Peyer's patch (tissue), 4 donors: ENCODE data around the gene WSB2.

Experiments used
- POLR2A ChIP-seq, 2 donors: fragments of 450-650 bp; IDR thresholded peaks; one replicate each; pipeline ENCODE4 v1.5.1; 2017; ENCODE audit warnings: antibody characterized with exemption in 2 of 2, mild to moderate bottlenecking in 2 of 2, moderate library complexity in 2 of 2
- TF ChIP-seq, protein P1 (sequence below), 6 experiments: fragments of 450-650 bp in 4 of 6; fragments of 200-600 bp in 2 of 6; sonication (generic) in 1 of 6; IDR thresholded peaks; one replicate each; pipeline ENCODE4 v1.5.1; 2017 to 2019; ENCODE audit warnings: antibody characterized with exemption in 6 of 6, mild to moderate bottlenecking in 3 of 6, moderate library complexity in 1 of 6

DNA sequence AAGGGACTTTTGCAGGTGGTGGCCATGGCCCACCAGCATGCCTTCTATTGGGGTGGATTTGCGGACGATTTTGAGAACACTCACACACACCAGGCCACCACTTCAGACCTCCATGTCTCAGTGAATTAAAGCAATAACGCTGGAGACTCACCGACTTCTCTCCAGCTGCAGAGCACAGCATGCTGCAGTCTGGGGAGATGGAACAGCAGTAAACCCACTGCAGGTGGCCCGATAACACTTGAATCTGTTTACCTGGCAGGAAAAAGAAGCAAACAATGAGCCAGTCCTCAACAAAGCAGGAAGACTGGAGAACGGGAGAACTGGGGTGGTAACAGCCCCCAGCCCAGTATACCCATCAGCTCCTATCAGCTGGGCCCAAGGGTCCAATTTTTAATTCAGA is 22.8 kb downstream of the WSB2 start:
- TF ChIP-seq, protein P1, sequence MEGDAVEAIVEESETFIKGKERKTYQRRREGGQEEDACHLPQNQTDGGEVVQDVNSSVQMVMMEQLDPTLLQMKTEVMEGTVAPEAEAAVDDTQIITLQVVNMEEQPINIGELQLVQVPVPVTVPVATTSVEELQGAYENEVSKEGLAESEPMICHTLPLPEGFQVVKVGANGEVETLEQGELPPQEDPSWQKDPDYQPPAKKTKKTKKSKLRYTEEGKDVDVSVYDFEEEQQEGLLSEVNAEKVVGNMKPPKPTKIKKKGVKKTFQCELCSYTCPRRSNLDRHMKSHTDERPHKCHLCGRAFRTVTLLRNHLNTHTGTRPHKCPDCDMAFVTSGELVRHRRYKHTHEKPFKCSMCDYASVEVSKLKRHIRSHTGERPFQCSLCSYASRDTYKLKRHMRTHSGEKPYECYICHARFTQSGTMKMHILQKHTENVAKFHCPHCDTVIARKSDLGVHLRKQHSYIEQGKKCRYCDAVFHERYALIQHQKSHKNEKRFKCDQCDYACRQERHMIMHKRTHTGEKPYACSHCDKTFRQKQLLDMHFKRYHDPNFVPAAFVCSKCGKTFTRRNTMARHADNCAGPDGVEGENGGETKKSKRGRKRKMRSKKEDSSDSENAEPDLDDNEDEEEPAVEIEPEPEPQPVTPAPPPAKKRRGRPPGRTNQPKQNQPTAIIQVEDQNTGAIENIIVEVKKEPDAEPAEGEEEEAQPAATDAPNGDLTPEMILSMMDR (IDR thresholded peaks at IDR 0.05) = no peak
- TF ChIP-seq POLR2A (IDR thresholded peaks at IDR 0.05) = no peak
